ENCODE results near the gene ZFAND5. TPM values are rescaled to one million over a fixed set of nuclear protein-coding genes. Genes with fewer than 3 reads are reported as not detected.

The ZFAND5 gene
- total and polyA plus RNA-seq, 2 of the 13 experiments (the other 11 are each of a cell fraction or from before 2014, with no cell fraction given): 53.4 to 60.2 TPM

DNA sequence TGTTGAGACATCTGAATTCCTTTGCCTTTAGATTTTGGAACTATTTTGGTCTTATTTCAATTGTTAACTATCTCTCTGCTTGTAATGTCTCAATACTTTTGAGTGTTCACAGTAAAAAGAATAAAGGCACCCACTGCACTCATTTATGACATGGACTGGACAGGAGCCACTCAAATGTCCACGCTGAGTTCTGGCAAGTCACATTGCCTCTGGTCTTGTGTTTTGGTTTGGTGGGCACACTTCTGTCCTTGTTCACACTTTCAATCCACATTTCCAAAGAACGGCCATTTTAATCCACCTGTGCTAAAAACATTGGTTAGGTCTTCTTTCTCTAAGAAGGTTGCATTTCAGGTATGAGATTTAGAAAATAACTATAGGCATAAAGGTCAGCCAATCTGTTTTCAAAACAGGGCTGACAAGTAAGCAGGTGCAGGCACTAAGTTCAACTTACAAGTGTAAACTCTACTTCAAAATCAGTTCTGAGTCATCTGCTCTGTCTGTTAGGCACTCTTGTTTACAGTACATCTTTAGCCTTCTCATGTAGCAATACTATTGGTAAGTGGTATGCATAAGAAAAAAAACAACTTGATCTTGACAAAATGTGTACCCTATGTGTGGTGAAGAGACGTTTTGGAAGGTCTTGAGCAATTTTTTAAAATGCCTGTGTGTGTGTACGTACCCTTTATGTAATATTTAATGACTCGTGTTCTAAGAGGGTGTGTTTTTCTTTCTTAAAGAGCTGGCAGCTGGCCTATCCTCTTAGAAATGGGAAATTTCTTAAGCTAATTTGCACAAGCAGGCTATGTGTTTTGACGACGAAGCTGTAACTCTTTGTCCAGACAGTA lies 31.5 kb upstream of the ZFAND5 start (continued):
- TF ChIP-seq DR1 (CRISPR knock-in tag; IDR thresholded peaks at IDR 0.05) (no peak), ARHGAP35 (CRISPR knock-in tag; IDR thresholded peaks at IDR 0.05; ENCODE audit: borderline replicate concordance) (no peak), PITX1 (CRISPR knock-in tag; IDR thresholded peaks at IDR 0.05) (no peak), SMC3 (IDR thresholded peaks at IDR 0.05; ENCODE audit: low read length) (no peak), SYNCRIP (IDR thresholded peaks at IDR 0.05; ENCODE audit: insufficient read depth, low read depth, low read length) (no peak), HIVEP1 (CRISPR knock-in tag; IDR thresholded peaks at IDR 0.05) (no peak), SKI (IDR thresholded peaks at IDR 0.05; ENCODE audit: partially characterized antibody) (peak; percentile 88), ZNF891 (CRISPR knock-in tag; IDR thresholded peaks at IDR 0.05) (no peak), XBP1 (CRISPR knock-in tag; IDR thresholded peaks at IDR 0.05) (no peak), HDAC6 (IDR thresholded peaks at IDR 0.05; ENCODE audit: low read depth, low read length) (no peak), ZNF564 (CRISPR knock-in tag; IDR thresholded peaks at IDR 0.05) (no peak), NFIB (CRISPR knock-in tag; IDR thresholded peaks at IDR 0.05; ENCODE audit: borderline replicate concordance) (no peak), LCORL (IDR thresholded peaks at IDR 0.05) (no peak), LCORL (CRISPR knock-in tag; IDR thresholded peaks at IDR 0.05) (peak; percentile 75; the same call in 1 of the 2 replicates), HES4 (CRISPR knock-in tag; IDR thresholded peaks at IDR 0.05; ENCODE audit: borderline replicate concordance) (no peak)
- TF ChIP-seq, protein P1, sequence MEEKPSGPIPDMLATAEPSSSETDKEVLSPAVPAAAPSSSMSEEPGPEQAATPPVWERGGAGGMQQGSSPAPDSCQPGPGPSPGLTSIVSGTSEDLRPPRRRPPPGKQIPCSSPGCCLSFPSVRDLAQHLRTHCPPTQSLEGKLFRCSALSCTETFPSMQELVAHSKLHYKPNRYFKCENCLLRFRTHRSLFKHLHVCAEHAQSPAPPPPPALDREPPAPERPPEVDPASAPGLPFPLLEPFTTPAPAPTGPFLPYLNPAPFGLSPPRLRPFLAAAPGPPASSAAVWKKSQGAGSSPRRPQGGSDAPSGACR (CRISPR knock-in tag; IDR thresholded peaks at IDR 0.05): no peak
- TF ChIP-seq, protein P2, sequence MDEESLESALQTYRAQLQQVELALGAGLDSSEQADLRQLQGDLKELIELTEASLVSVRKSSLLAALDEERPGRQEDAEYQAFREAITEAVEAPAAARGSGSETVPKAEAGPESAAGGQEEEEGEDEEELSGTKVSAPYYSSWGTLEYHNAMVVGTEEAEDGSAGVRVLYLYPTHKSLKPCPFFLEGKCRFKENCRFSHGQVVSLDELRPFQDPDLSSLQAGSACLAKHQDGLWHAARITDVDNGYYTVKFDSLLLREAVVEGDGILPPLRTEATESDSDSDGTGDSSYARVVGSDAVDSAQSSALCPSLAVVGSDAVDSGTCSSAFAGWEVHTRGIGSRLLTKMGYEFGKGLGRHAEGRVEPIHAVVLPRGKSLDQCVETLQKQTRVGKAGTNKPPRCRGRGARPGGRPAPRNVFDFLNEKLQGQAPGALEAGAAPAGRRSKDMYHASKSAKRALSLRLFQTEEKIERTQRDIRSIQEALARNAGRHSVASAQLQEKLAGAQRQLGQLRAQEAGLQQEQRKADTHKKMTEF (CRISPR knock-in tag; IDR thresholded peaks at IDR 0.05): peak; percentile 39; the same call in 1 of the 2 replicates
- TF ChIP-seq, protein P3, sequence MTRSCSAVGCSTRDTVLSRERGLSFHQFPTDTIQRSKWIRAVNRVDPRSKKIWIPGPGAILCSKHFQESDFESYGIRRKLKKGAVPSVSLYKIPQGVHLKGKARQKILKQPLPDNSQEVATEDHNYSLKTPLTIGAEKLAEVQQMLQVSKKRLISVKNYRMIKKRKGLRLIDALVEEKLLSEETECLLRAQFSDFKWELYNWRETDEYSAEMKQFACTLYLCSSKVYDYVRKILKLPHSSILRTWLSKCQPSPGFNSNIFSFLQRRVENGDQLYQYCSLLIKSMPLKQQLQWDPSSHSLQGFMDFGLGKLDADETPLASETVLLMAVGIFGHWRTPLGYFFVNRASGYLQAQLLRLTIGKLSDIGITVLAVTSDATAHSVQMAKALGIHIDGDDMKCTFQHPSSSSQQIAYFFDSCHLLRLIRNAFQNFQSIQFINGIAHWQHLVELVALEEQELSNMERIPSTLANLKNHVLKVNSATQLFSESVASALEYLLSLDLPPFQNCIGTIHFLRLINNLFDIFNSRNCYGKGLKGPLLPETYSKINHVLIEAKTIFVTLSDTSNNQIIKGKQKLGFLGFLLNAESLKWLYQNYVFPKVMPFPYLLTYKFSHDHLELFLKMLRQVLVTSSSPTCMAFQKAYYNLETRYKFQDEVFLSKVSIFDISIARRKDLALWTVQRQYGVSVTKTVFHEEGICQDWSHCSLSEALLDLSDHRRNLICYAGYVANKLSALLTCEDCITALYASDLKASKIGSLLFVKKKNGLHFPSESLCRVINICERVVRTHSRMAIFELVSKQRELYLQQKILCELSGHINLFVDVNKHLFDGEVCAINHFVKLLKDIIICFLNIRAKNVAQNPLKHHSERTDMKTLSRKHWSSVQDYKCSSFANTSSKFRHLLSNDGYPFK (CRISPR knock-in tag; IDR thresholded peaks at IDR 0.05; ENCODE audit: borderline replicate concordance): no peak

Data from HepG2 (cell line).